GM13976 (cell line): Measurements from ENCODE around the gene RASA2.

Experiments
- DNase-seq: peaks from one replicate; pipeline ENCODE4 v3.0.0; 2012; ENCODE audit warnings: low spot score
- CTCF ChIP-seq: IDR thresholded peaks from 2 replicates; pipeline ENCODE4 v1.5.1; 2012; ENCODE audit warnings: borderline replicate concordance, mild to moderate bottlenecking; ENCODE audit not compliant: insufficient read depth; ENCODE audit errors: extremely low read depth, missing control alignments, control extremely low read depth
- in situ Hi-C: fragments of 300-500 bp; cut with MboI; formaldehyde crosslinking; loops from one replicate; pipeline ENCODE4 v1.12.0; 2022; ENCODE audit warnings: low sequenced_read_pairs, mixed read lengths, inconsistent platforms; ENCODE audit not compliant: unreplicated experiment

RASA2 gene

GRCh38 chr3:141553055-141553454, 66.2 kb downstream of the RASA2 start:
- no peak for TF ChIP-seq CTCF
- no peak for DNase-seq
- in situ Hi-C loops = loop anchor here (10.0 kb wide), 1 partner anchor 248 kb away; no protein-coding TSS in a partner anchor

- DNase-seq = no peak
- in situ Hi-C loops = loop anchor here (10.0 kb wide), 1 partner anchor 251 kb away; no protein-coding TSS in a partner anchor
- no peak for TF ChIP-seq CTCF
These were observed 69.2 kb downstream of the RASA2 start for GRCh38 chr3:141556034-141556433.

- in situ Hi-C loops = loop anchor here (10.0 kb wide), 1 partner anchor 253 kb away; no protein-coding TSS in a partner anchor
- no peak for TF ChIP-seq CTCF
- no peak for DNase-seq
These were observed 71.3 kb downstream of the RASA2 start for GRCh38 chr3:141557961-141558706.

- DNase-seq = peak; percentile 33
- in situ Hi-C loops = no loop called here
- TF ChIP-seq CTCF = peak; percentile 80
These were observed 74.7 kb downstream of the RASA2 start for GRCh38 chr3:141561426-141562034.

- no peak for TF ChIP-seq CTCF
- DNase-seq = no peak
- in situ Hi-C loops = no loop called here
These were observed 77.4 kb downstream of the RASA2 start for GRCh38 chr3:141564241-141564640.

GRCh38 chr3:141570068-141570467, 83.2 kb downstream of the RASA2 start:
- in situ Hi-C loops = no loop called here
- TF ChIP-seq CTCF = no peak
- DNase-seq = no peak
